H1 (cell line): ENCODE results near the gene CC2D1B. TPM values are rescaled to one million over a fixed set of nuclear protein-coding genes. Genes with fewer than 3 reads are reported as not detected.
A peak's percentile ranks its signal among the peaks of the same experiment; 100 is the strongest.

Source experiments
- CHD1 ChIP-seq: IDR thresholded peaks from 2 replicates; pipeline ENCODE4 v1.6.1; 2012; ENCODE audit warnings: low read depth, low read length, improper control_type of control experiment
- CTBP2 ChIP-seq: IDR thresholded peaks from 2 replicates; pipeline ENCODE4 v1.7.0; 2011; ENCODE audit warnings: borderline replicate concordance, mild to moderate bottlenecking, moderate library complexity, mixed read lengths, low read length; ENCODE audit not compliant: insufficient read depth, insufficient read length
- MAFK ChIP-seq: IDR thresholded peaks from 2 replicates; pipeline ENCODE4 v1.6.1; 2012; ENCODE audit warnings: low read depth, mild to moderate bottlenecking, improper control_type of control experiment, low read length
- MAX ChIP-seq: IDR thresholded peaks from 2 replicates; pipeline ENCODE4 v1.6.1; 2012; ENCODE audit warnings: inconsistent platforms
- POLR2A ChIP-seq, 2 experiments: IDR thresholded peaks; 1 replicate in 1 of 2; 2 replicates in 1 of 2; pipeline ENCODE4 v1.6.1; 2011; ENCODE audit warnings: low read depth in 2 of 2, low read length in 2 of 2, mild to moderate bottlenecking in 2 of 2; ENCODE audit errors: control extremely low read depth in 1 of 2
- RAD21 ChIP-seq, 2 experiments: IDR thresholded peaks in 1 of 2; conservative IDR thresholded peaks in 1 of 2; 2 replicates each; pipeline ENCODE4 v1.6.1; 2011; ENCODE audit warnings: low read depth in 2 of 2, low read length in 2 of 2, improper control_type of control experiment in 1 of 2, inconsistent platforms in 1 of 2, mild to moderate bottlenecking in 1 of 2, moderate library complexity in 1 of 2
- SP1 ChIP-seq: IDR thresholded peaks from 2 replicates; pipeline ENCODE4 v1.6.1; 2011; ENCODE audit warnings: low read depth, low read length
- SRF ChIP-seq: IDR thresholded peaks from 2 replicates; pipeline ENCODE4 v1.6.1; 2011; ENCODE audit warnings: mild to moderate bottlenecking, low read depth, low read length, moderate library complexity
- TEAD4 ChIP-seq: IDR thresholded peaks from 2 replicates; pipeline ENCODE4 v1.6.1; 2012; ENCODE audit warnings: low read depth, low read length, inconsistent platforms, mixed read lengths
- YY1 ChIP-seq: IDR thresholded peaks from 2 replicates; pipeline ENCODE4 v1.6.1; 2011; ENCODE audit warnings: low read depth, mild to moderate bottlenecking, low read length
- polyA plus RNA-seq, 7 experiments: library from polyadenylated mRNA; depleted of rRNA in 3 of 7; stranded (reverse) in 5 of 7; unstranded in 2 of 7; fragments of >200 nt in 5 of 7; fragments of 200-250 nt in 2 of 7; gene quantifications; 1 replicate in 5 of 7; 2 replicates in 1 of 7; 4 replicates in 1 of 7; pipeline versions ENCODE4 v1.2.1 to v1.2.3, GENCODE V29; 2011 to 2013; ENCODE audit warnings: missing spikeins in 2 of 7, mixed read lengths in 2 of 7
- total RNA-seq: library from RNA; stranded (reverse); fragmentation: NEBNext Ultra II Directional; extraction: Animal tissue kit (Norgen Biotek cat#: 25700); gene quantifications from 2 replicates; pipeline ENCODE4 v1.2.1, GENCODE V29; 2021

Gene CC2D1B
- total and polyA plus RNA-seq, 2 of the 8 experiments (the other 6 are each of a cell fraction or from before 2014, with no cell fraction given), result 7.4 to 13.1 TPM

GRCh38 chr1:52403566-52404115, 37.6 kb upstream of the CC2D1B start (continued):
- TF ChIP-seq MAX (0 out of 2 replicates have a peak, but pooled peaks have one; percentile 2), TEAD4 (peak; percentile 74; the same call in 1 of the 2 replicates), SRF (no peak), MAFK (peak; percentile 52; the same call in 1 of the 2 replicates), RAD21 (IDR thresholded peaks at IDR 0.05 in 1 of 2, conservative IDR thresholded peaks at IDR 0.05 in 1 of 2; ENCODE audit: low read depth in 2 of 2, low read length in 2 of 2) (no peak), POLR2A (IDR thresholded peaks at IDR 0.05; ENCODE audit: control extremely low read depth in 1 of 2, low read depth in 2 of 2, low read length in 2 of 2) (peak in 1 of 2 experiments; percentile 83; a peak in 1 of 3 replicates), SP1 (0 out of 2 replicates have a peak, but pooled peaks have one; percentile 49), CTBP2 (peak; percentile 63), CHD1 (no peak), YY1 (peak; percentile 48; the same call in 1 of the 2 replicates)
